ENCODE results near the gene SYK.

Gene SYK

GRCh38 chr9:90909225-90909624 is 107.6 kb downstream of the SYK start:
- no peak for DNase-seq

DNA sequence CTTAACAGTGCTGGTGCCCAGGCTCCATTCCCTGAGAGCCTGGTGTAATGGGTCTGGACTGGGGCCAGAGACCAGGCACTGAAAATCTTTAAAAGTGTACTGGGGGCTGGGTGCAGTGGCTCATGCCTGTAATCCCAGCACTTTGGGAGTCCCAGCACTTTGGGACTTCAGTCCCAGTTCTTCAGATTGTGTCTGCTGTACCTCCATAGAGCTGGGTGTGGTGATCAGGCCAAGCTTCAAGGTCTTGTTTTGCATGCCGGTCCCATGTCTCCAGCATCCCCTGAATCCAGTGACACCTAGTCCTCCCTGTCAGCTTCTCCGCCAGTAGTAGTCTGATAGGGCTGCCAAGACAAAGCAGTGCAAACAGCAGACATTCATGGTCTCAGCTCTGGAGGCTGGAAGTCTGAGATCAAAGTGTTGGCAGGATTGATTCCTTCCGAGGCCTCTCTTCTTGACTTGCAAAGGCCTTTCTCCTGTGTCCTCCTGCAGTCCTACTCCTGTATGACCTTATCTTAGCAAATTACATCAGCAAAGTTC is 108.2 kb downstream of the SYK start:
- DNase-seq = no peak

- no peak for DNase-seq
These were observed 112.6 kb downstream of the SYK start for GRCh38 chr9:90914196-90914595.

- DNase-seq = peak; percentile 56
These were observed 113.4 kb downstream of the SYK start for GRCh38 chr9:90914868-90915483.

GRCh38 chr9:90915693-90916092 is 114.1 kb downstream of the SYK start:
- DNase-seq = no peak

DNA sequence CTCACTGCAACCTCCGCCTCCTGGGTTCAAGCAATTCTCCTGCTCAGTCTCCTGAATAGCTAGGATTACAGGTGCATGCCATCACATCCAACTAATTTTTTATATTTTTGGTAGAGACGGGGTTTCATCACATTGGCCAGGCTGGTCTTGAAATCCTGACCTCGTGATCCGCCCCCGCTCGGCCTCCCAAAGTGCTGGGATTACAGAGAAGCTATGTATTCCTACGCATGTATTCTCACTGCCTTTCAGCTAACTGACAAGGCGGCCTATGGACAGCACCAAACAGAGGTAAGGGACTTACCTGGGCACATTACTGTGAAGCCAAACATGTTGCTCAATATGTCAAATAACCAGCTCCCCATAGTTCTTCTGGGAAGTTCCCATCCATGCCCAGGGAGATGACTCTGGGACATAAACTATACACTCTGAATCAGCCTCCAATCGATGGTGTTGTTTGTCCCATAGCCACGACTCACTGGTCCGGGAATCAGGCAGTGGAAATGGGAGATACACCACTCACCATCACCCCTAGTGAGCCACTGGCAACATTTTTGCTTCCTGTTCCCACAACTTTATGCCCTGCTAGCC is 114.6 kb downstream of the SYK start:
- DNase-seq = no peak

DNA sequence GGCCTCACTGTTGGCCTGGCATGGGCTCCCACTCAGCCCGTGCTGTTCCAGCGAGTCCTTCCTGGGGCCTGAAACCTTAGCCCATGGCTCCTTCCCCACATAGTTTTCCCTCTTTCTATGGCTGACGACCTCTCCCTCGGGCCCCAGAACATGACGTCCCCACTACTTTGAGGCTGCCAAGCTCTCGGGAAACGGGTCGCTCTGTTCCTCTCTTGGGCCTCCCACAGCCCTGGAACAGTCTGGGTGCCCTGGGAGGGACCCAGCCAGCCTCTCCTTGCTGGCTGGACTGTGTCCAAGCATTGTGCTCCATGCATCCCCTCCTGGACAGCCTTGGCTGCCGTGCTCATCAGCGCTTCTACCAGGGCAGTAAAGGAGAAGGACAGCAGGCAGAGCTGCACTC is 118.3 kb downstream of the SYK start:
- DNase-seq = no peak

GRCh38 chr9:90921104-90921503 is 119.5 kb downstream of the SYK start:
- no peak for DNase-seq

GRCh38 chr9:90921969-90922368 is 120.3 kb downstream of the SYK start:
- DNase-seq = no peak

DNA sequence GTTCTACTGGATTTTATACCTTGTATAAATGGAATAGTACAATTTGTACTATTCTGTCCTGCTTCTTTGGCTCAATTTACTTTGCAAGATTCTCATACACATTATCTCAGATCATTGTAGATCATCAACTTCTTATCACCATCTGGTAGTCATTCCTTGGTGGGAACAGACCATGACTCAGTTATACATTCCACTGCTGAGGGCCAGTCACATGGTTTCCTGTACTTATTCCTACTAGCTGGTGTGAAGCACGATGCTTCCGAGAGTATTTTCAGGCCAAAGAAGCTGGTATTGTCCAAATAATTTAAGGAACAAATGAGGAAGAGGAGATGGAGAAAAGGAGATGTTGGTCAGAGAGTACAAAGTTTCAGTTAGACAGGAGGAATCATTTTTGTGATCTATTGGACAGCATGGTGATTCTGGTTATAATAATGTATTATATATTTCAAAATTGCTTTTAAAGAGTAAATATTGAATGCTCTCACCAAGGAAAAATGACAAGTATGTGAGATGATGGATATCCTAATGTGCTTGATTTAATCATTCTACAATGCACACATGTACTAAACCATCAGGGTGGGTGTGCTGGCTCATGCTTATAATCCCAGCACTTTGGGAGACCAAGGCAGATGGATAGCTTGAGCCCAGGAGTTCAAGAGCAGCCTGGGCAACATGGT is 124.1 kb downstream of the SYK start:
- no peak for DNase-seq

- DNase-seq = no peak
These were observed 125.3 kb downstream of the SYK start for GRCh38 chr9:90926936-90927335.

DNA sequence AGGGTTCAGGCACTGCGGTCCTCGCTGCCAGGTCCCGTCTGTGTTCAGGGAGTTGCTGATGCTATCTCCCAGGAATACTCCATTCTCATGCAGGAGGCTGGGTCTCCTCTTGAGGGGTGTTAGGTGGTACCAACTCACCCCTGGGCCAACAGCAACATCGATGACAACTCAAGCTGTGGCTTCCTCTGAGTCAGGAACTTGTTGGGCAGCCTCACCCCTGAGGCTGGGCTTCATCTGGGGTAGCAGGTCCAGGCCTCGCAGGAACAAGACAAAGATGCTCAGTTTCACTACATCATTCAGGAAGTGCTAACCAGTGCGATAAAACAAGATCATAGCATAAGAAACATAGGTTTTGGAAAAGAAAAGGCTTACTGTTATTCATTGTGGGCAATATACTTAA is 125.9 kb downstream of the SYK start:
- no peak for DNase-seq

- no peak for DNase-seq
These were observed 128.0 kb downstream of the SYK start for GRCh38 chr9:90929626-90930025.

GRCh38 chr9:90933468-90933867 is 131.8 kb downstream of the SYK start:
- no peak for DNase-seq

- no peak for DNase-seq
These were observed 137.7 kb downstream of the SYK start for GRCh38 chr9:90939351-90939750.

DNA sequence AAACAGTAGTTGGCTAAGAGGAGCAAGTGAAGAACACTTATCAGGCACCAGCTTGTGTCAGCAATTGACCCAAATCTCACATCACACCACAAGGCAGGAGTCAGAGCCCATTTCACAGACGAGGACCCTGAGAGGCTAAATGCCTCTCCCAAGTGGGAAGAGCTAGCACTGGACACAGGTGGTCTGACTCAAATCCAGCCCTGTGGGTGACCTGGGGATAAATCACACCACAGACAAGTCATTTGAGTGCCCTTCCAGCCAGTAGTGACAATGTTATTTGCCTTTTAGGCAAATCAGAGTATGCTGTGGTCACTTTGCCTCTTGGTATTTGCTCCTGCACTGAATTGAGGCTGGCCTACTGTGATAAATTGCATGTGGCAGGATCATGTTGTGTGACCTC is 138.7 kb downstream of the SYK start:
- no peak for DNase-seq

DNA sequence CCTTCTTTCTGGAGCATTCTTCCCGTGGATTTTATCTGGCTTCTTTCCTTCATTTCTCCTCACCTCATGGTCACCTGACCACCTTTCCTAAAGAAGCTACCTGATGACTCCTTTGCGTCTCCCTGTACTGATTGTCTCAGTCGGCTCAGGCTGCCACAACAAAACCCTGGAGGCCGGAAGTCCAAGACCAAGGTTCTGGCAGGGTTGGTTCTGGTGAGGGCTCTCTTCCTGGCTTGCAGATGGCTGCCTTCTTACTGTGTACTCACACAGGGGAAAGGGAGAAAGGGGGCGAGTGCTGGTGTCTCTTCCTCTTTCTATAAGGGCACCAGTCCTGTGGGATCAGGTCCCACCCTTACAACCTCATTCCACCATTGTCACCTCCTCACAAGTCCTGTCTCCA is 140.0 kb downstream of the SYK start:
- DNase-seq = no peak

GRCh38 chr9:90942555-90942954 is 140.9 kb downstream of the SYK start:
- no peak for DNase-seq

DNA sequence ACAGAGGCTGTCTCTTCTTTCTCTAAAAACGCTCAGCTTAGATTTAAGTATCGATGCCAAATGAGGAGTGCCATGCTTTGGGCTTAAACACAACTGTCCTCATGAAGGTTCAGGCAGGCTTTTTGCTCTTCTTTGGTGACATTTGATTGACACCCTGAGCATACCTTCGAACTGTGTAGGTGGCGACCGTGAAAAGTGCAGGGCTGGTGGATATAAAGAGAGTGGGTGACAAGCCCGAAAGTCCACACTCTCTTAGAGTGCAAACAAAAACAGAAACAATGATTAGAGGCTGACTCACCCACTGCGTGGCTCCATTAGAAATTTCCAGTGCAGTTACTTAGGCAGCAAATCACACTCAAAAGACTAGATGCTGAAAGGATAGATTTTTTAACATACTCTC is 141.7 kb downstream of the SYK start:
- no peak for DNase-seq

- DNase-seq = no peak
These were observed 143.7 kb downstream of the SYK start for GRCh38 chr9:90945336-90945735.

DNA sequence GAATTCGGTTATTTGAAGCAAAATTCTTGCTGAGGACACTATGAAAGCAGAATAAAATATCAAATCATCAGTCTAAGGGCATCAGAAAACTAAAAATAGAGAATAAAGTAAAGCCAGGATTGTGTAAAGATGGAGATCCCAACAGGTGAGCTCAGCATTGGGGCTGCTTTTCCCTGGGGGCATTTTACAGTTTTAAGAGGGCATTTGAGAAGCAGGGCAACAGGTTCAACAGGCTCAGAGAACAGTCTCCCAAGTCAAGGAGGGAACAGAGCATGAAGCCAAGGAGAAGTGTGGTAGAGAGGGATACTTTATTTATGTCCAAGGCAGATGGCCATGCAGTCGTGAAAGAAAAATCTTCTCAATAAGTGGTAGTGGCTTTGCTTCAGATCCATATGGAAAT is 145.4 kb downstream of the SYK start:
- DNase-seq = no peak

All from central memory CD4-positive, alpha-beta T cell (primary cell).